OCI-LY7 (cell line): Measurements from ENCODE around the gene TAF12. TPM values are rescaled to one million over a fixed set of nuclear protein-coding genes. Genes with fewer than 3 reads are reported as not detected.
A peak's percentile ranks its signal among the peaks of the same experiment; 100 is the strongest.
"Not testable (repeated sequence)": the region's sequence is repeated elsewhere in the genome, so short reads cannot be mapped to it uniquely, and the experiment has no call there.

Source experiments
- BruUV-seq: library from RNA; stranded (reverse); fragments of 400-500 nt; replicated peaks from 2 replicates; lab custom pipeline; 2021; lab: Mats Ljungman, UMichigan
- CTCF ChIA-PET: fragments of 300-600 bp; sonication (Branson Sonifier 250); formaldehyde crosslinking; loops from one replicate; lab custom pipeline; 2022; ENCODE audit warnings: antibody characterized with exemption; ENCODE audit not compliant: unreplicated experiment; lab: Charles Lee
- POLR2A ChIA-PET: fragments of 300-600 bp; sonication (Branson Sonifier 250); formaldehyde crosslinking; loops from one replicate; lab custom pipeline; 2022; ENCODE audit warnings: antibody characterized with exemption; lab: Charles Lee
- DNase-seq: peaks from one replicate; pipeline ENCODE4 v3.0.0-alpha.2; 2015; ENCODE audit warnings: low spot score
- H2AFZ ChIP-seq: fragments of 200-600 bp; sonication (generic), shearing (Covaris generic); 2 replicates; pipeline ENCODE4 v1.6.1; 2014; ENCODE audit warnings: mild to moderate bottlenecking, antibody characterized with exemption, low read length, moderate library complexity
- H3K27ac ChIP-seq: fragments of 200-600 bp; sonication (generic); 2 replicates; pipeline ENCODE4 v1.5.1; 2014; ENCODE audit warnings: mixed run types, low read depth, mild to moderate bottlenecking, moderate library complexity, low read length, inconsistent platforms; ENCODE audit not compliant: poor library complexity, severe bottlenecking
- H3K36me3 ChIP-seq: fragments of 200-600 bp; sonication (generic); 2 replicates; pipeline ENCODE4 v1.6.1; 2014; ENCODE audit warnings: mild to moderate bottlenecking, antibody characterized with exemption, low read length, moderate library complexity, mixed read lengths; ENCODE audit not compliant: insufficient read depth
- H3K4me1 ChIP-seq: fragments of 200-600 bp; sonication (generic); 2 replicates; pipeline ENCODE4 v1.5.1; 2014; ENCODE audit warnings: mild to moderate bottlenecking, low read length; ENCODE audit not compliant: insufficient read depth, poor library complexity, severe bottlenecking
- H3K4me2 ChIP-seq: fragments of 200-600 bp; sonication (generic); 2 replicates; pipeline ENCODE4 v1.6.1; 2014; ENCODE audit warnings: mild to moderate bottlenecking, low read length
- H3K4me3 ChIP-seq: fragments of 200-600 bp; sonication (generic); 2 replicates; pipeline ENCODE4 v1.5.1; 2014; ENCODE audit warnings: mild to moderate bottlenecking, low read depth, low read length; ENCODE audit not compliant: poor library complexity, severe bottlenecking
- H3K79me2 ChIP-seq: fragments of 200-600 bp; sonication (generic); 2 replicates; pipeline ENCODE4 v1.6.1; 2016; ENCODE audit warnings: low read depth, mild to moderate bottlenecking, low read length, moderate library complexity, mixed read lengths; ENCODE audit not compliant: insufficient read depth
- H3K9me2 ChIP-seq: fragments of 200-600 bp; sonication (generic); 2 replicates; pipeline ENCODE4 v1.6.1; 2016; ENCODE audit warnings: mild to moderate bottlenecking, low read length, mixed read lengths; ENCODE audit not compliant: insufficient read depth
- H3K9me3 ChIP-seq: fragments of 200-600 bp; sonication (generic); 2 replicates; pipeline ENCODE4 v1.6.1; 2014; ENCODE audit warnings: mild to moderate bottlenecking, mixed run types, low read length, mixed read lengths
- H4K20me1 ChIP-seq: fragments of 200-600 bp; sonication (generic); 2 replicates; pipeline ENCODE4 v1.6.1; 2014; ENCODE audit warnings: mild to moderate bottlenecking, antibody characterized with exemption, low read length, moderate library complexity, mixed read lengths; ENCODE audit not compliant: insufficient read depth
- EZH2phosphoT487 ChIP-seq: fragments of 200-600 bp; sonication (generic); IDR thresholded peaks from 2 replicates; pipeline ENCODE4 v1.6.1; 2018; ENCODE audit warnings: low read depth, borderline replicate concordance, mild to moderate bottlenecking, mixed run types, antibody characterized with exemption, low read length, moderate library complexity, mixed read lengths
- intact Hi-C: fragments of 100-400 bp; cut with micrococcal nuclease; formaldehyde crosslinking; loops from one replicate; pipeline ENCODE4 v1.10.0; 2022; ENCODE audit not compliant: unreplicated experiment
- total RNA-seq, 2 experiments: library from RNA; depleted of rRNA in 1 of 2; stranded (reverse); fragments of >200 nt in 1 of 2; shearing (Covaris generic) in 1 of 2; gene quantifications; 2 replicates each; pipeline ENCODE4 v1.2.3, GENCODE V29; 2014 to 2022
- TF ChIP-seq, protein P1 (sequence below): fragments of 200-600 bp; sonication (generic); conservative IDR thresholded peaks from 2 replicates; pipeline ENCODE4 v1.5.1; 2014; ENCODE audit warnings: mild to moderate bottlenecking, antibody characterized with exemption, low read length, moderate library complexity, mixed read lengths

Gene TAF12
- total RNA-seq, 2 experiments from 2014 or later = 31.0 to 32.4 TPM

DNA sequence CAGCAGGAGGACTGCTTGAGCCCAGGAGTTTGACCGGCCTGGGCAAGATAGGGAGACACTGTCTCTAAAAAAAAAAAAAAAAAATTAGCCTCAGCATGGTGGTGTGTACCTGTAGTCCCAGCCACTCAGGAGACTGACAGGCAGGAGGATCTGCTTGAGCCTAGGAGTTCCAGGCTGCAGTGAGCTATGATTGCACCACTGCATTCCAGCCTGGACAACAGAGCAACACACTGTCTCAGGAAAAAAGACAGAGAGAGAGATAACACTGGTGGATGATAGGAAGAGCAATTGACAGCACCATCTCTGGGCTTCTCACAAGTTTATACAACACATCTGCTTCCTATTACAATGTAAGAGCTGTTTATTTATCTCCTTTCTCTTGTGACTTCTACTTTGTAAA is 3.2 kb upstream of the TAF12 start:
- H3K4me1 ChIP-seq = peaks cover 44% of the 10 kb centered on the region
- H4K20me1 ChIP-seq = no peaks in the 10 kb centered on the region
- H2AFZ ChIP-seq = no peak overlapping the region
- H3K4me3 ChIP-seq = no peak overlapping the region
- DNase-seq = no peak
- peaks cover 22% of the 10 kb centered on the region; the same call in 1 of the 2 replicates for H3K79me2 ChIP-seq
- intact Hi-C loops = loop anchor here (10.0 kb wide), 1 partner anchor 571 kb away; no protein-coding TSS in a partner anchor
- no peaks in the 10 kb centered on the region for H3K36me3 ChIP-seq
- TF ChIP-seq, protein P1, sequence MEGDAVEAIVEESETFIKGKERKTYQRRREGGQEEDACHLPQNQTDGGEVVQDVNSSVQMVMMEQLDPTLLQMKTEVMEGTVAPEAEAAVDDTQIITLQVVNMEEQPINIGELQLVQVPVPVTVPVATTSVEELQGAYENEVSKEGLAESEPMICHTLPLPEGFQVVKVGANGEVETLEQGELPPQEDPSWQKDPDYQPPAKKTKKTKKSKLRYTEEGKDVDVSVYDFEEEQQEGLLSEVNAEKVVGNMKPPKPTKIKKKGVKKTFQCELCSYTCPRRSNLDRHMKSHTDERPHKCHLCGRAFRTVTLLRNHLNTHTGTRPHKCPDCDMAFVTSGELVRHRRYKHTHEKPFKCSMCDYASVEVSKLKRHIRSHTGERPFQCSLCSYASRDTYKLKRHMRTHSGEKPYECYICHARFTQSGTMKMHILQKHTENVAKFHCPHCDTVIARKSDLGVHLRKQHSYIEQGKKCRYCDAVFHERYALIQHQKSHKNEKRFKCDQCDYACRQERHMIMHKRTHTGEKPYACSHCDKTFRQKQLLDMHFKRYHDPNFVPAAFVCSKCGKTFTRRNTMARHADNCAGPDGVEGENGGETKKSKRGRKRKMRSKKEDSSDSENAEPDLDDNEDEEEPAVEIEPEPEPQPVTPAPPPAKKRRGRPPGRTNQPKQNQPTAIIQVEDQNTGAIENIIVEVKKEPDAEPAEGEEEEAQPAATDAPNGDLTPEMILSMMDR = no peak
- TF ChIP-seq EZH2phosphoT487 = no peak
- BruUV-seq = no TSS peak
- no peak overlapping the region for H3K4me2 ChIP-seq
- POLR2A ChIA-PET = interaction anchor here (0.7 to 4.1 kb wide), 4 partner anchors 23 to 598 kb away, joined by 3 to 30 read pairs (median 6); partner anchors contain the start of genes GMEB1 and YTHDF2
- CTCF ChIA-PET = no interaction called here
- H3K27ac ChIP-seq = no peak overlapping the region
- no peaks in the 10 kb centered on the region for H3K9me2 ChIP-seq
- H3K9me3 ChIP-seq = no peaks in the 10 kb centered on the region

DNA sequence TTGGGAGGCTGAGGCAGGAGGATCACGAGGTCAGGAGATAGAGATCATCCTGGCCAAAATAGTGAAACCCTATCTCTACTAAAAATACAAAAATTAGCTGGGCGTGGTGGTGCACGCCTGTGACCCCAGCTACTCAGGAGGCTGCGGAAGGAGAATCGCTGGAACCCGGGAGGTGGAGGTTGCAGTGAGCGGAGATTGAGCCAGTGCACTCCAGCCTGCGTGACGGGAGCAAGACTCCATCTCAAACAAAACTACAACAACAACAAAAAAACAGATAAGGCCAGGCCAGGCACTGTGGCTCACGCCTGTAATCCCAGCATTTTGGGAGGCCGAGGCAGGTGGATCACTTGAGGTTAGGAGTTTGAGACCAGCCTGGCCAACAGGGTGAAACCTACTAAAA is 2.5 kb upstream of the TAF12 start:
- peaks cover 51% of the 10 kb centered on the region for H3K4me1 ChIP-seq
- H4K20me1 ChIP-seq, CTCF ChIA-PET, H3K4me2 ChIP-seq, BruUV-seq, H3K4me3 ChIP-seq, H3K27ac ChIP-seq, H2AFZ ChIP-seq, DNase-seq, H3K9me2 ChIP-seq, H3K36me3 ChIP-seq, H3K9me3 ChIP-seq: not testable (repeated sequence)
- H3K79me2 ChIP-seq = peaks cover 24% of the 10 kb centered on the region; the same call in 1 of the 2 replicates
- POLR2A ChIA-PET = interaction anchor here (0.7 to 4.1 kb wide), 4 partner anchors 23 to 318 kb away, joined by 4 to 30 read pairs (median 6); partner anchors contain the start of genes GMEB1 and YTHDF2
- intact Hi-C loops = loop anchor here (10.0 kb wide), 1 partner anchor 571 kb away; no protein-coding TSS in a partner anchor

DNA sequence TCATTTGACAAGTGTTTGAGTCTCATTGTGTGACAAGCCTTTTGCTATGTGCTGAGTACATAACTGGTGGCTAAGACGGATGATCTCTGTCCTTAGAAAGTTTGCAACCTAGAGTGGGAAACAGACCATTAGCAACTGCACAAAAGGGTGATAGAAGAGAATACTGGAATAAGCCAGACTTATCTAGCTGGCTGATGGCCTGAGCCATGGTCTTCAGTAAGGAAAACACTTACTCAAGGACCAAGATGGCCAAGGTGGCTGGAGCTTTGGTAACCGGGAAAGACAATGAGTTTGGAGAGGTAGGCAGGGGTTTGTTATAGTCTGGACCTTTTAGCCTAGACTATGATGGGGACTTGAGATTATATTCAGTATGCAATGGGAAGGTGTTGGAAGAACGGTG is 1.6 kb upstream of the TAF12 start:
- no TSS peak for BruUV-seq
- DNase-seq = peak; percentile 11
- intact Hi-C loops = loop anchor here (5.0 to 10.0 kb wide), 2 partner anchors 397 to 570 kb away; no protein-coding TSS in a partner anchor
- H3K27ac ChIP-seq = peak overlapping the region; percentile 95
- H3K4me2 ChIP-seq = peak overlapping the region; percentile 96
- ChIA-PET CTCF (interaction anchor here (2.5 kb wide), 1 partner anchor 92 kb away, joined by 10 read pairs; the partner anchor contains the start of gene YTHDF2), POLR2A (interaction anchor here (0.7 to 4.1 kb wide), 7 partner anchors 24 to 408 kb away, joined by 3 to 30 read pairs (median 4); partner anchors contain the start of gene GMEB1)
- no peaks in the 10 kb centered on the region for H3K9me2 ChIP-seq
- no peaks in the 10 kb centered on the region; the same call in 1 of the 2 replicates for H3K36me3 ChIP-seq
- no peaks in the 10 kb centered on the region; the same call in 1 of the 2 replicates for H4K20me1 ChIP-seq
- peaks cover 48% of the 10 kb centered on the region for H3K4me1 ChIP-seq
- peak overlapping the region; percentile 44; the same call in 1 of the 2 replicates for H2AFZ ChIP-seq
- no peaks in the 10 kb centered on the region for H3K9me3 ChIP-seq
- H3K79me2 ChIP-seq = peaks cover 24% of the 10 kb centered on the region; the same call in 1 of the 2 replicates
- H3K4me3 ChIP-seq = peak overlapping the region; percentile 86
- TF ChIP-seq, protein P1 = no peak
- TF ChIP-seq EZH2phosphoT487 = no peak
